Dermis blood vessel endothelial cell (primary cell): ENCODE results near the gene GNB5. TPM values are rescaled to one million over a fixed set of nuclear protein-coding genes. Genes with fewer than 3 reads are reported as not detected.
"Not testable (repeated sequence)": the region's sequence is repeated elsewhere in the genome, so short reads cannot be mapped to it uniquely, and the experiment has no call there.

Experiments
- DNase-seq: peaks from one replicate; pipeline ENCODE4 v3.0.0; 2010
- total RNA-seq: library from RNA; depleted of rRNA; stranded (reverse); fragments of >200 nt; gene quantifications from 2 replicates; pipeline ENCODE4 v1.2.3, GENCODE V29; 2014

The GNB5 gene
- total RNA-seq, 1 donor from 2014 or later: 31.8 TPM

GRCh38 chr15:52165494-52166131, 25.6 kb downstream of the GNB5 start:
- DNase-seq: not testable (repeated sequence)

GRCh38 chr15:52164631-52165265, 26.4 kb downstream of the GNB5 start:
- DNase-seq: no peak

DNA sequence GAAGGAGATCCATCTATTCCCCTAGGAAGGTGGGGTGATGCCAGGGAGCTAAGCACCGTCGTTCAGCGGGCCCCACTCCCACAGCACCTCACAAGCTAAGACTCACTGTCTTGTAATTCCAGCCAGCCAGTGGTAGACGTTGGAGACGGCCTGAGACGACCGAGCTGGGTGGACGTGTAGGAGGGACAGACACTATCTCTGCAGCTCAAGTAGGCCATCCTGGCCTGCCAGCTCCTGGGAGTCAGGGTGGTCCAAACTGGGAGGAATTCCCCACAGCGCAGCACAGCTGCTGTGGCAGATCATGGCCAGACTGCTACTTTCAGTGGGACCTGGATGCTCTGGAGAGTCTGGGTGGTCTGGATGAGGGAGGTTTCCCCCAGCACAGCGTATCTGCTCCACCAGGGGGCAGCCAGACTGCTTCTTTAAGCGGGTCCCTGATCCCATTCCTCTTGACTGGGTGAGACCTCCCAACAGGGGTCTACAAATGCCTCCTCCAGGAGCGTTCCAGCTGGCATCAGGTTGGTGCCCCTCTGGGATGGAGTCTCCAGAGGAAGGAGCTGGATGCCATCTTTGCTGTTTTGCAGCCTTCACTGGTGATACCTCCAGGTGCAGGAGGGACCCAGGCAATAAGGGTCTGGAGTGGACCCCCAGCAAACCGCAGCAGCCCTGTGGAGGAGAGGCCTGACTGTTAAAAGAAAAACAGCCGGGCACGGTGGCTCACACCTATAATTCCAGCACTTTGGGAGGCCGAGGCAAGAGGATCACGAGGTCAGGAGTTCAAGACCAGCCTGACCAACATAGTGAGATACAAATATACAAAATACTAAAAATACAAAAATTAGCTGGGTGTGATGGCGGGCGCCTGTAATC, 27.6 kb downstream of the GNB5 start:
- DNase-seq: peak; percentile 24

DNA sequence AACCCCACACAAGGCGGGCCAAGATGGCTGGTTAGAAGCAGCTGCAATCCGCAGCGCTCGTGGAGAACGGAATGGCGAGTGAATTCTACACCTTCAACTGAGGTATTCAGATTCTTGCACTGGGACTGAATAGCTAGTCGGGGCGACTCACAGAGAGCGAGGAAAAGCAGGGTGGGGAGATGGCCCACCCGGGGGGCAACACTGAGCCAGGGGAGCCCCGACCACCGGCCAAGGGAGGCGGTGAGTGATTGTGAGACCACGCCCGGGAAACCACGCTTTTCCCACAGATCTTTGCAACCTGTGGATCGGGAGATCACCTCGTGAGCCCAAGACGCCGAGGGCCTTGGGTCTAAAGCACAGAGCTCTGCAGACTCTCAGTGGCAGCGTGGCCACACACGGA, 28.3 kb downstream of the GNB5 start:
- no peak for DNase-seq

- DNase-seq: no peak
These were observed 28.9 kb downstream of the GNB5 start for GRCh38 chr15:52162260-52162659.

DNA sequence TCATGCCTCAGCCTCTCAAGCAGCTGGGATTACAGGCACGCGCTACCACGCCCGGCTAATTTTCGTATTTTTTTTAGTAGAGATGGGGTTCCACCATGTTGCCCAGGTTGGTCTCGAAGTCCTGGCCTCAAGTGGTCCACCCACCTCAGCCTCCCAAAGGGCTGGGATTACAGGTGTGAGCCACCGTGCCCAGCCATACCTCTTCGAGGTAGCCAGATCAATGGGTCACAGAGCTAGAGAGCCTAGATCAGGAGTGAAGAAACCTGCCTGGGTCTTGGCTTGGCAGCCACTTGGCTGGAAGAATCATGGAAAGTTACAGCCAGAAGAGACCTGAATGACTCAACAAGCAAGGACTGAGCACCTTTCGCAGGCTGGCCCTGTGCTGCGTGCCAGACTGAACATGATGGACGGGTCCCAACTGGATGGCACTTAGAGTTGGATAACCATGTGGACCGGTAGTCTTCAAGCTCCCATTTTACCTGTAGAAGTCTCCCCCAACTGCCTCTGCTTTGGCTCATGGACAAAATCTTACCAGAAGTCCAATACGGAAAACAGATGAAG, 29.7 kb downstream of the GNB5 start:
- no peak for DNase-seq

DNA sequence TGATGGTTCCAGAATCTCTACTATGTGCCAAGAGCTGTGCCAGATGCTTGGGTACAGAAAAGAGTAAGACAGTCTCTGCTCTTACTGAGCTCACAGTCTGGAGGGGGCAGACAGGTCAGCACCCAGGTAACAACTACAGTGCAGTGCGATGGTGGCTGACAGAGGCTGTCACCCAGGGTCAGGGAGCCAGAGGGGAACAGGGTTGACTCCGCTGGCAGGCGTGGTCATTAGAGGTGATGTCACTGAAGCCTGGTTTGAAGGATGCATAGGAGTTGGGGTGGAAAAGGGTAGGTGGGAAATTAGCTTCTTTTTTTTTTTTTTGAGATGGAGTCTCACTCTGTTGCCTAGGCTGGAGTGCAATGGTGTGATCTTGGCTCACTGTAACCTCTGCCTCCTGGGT, 31.5 kb downstream of the GNB5 start:
- DNase-seq: no peak

- no peak for DNase-seq
These were observed 33.0 kb downstream of the GNB5 start for GRCh38 chr15:52158084-52158765.

GRCh38 chr15:52155878-52156277, 35.3 kb downstream of the GNB5 start:
- no peak for DNase-seq

GRCh38 chr15:52154896-52155865, 36.0 kb downstream of the GNB5 start:
- no peak for DNase-seq

DNA sequence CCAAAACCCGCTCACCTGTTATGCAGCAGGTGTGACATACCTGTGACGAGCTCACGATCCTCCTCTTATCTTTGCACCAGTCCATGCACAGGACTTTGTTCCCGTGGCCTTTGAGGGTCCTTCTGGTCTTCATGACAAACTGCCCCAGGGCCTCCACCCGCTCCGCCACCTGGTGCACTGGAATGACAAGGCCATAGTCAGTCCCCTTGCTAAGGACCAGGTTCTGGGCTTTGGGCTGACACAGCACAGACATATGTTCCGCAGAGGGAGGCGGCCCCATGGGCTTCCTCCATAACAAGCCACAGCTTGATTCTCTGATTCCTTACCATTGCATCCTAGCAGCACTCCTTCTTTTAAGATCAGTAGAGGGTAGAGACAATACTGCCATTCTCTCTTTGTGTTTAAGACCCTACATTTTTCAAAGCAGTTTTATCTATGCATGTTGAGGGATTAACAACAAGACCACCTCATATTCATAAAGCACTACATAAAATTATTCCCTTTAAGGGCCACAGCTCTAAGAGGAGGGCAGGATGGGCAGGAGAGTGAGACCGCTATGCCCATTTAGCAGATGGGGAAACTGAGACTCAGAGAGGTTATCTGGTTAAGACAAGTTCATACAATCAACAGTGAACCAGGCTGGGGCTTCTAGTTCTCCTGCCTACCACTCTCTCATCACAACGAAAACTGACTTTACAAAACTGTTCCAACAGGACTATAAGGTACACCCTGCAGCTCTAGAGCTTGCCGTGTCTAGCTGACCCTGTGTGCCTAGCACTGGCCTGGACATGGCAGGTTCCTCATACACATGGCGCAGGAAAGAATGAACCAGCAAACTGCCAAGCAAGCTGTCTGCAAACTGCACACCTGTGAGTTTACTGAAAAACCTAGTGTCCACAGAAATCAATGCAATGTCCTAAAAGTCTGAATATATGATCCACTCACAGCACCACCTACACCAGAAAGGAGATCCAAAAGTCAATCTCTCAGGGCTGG, 37.0 kb downstream of the GNB5 start:
- no peak for DNase-seq

DNA sequence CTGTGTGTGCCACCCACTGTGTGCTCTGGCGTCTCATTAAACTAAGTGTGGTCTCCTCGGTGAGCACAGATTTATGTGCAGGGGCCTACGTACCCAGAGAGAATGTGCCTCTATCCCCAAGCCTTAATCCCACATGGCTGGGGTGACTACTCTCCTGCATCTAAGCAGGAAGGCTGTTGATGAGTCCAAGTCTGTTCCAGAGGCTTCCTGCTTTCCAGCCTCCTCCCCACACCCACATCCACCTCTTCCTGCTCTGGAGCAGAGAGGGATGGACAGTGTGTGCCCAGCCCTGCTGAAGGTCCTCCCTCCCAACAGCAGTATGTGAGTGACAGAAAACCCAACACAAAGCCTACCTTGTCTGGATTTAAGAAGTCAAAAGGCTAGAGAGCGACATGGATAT, 39.8 kb downstream of the GNB5 start:
- peak; percentile 62 for DNase-seq

DNA sequence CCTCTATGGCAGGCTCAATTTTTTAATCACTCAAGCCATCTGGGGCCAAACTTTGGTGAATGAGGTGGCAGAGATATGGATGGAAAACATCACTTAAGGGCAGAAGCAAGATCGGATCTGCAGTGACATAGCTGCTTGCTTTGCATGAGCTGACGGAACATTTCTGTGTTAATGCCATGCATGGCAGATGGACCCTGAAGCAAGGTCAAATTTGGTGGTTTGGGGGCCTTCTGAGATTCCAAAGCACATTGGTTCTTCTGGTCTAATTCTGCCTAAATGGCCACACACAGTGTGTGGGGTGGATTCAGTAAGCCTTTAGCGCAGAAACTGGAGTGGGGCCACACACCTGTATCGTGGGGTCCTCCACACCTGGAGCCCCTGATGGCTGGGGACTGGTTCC, 40.3 kb downstream of the GNB5 start:
- DNase-seq: no peak

- DNase-seq: no peak
These were observed 41.0 kb downstream of the GNB5 start for GRCh38 chr15:52150043-52150825.

DNA sequence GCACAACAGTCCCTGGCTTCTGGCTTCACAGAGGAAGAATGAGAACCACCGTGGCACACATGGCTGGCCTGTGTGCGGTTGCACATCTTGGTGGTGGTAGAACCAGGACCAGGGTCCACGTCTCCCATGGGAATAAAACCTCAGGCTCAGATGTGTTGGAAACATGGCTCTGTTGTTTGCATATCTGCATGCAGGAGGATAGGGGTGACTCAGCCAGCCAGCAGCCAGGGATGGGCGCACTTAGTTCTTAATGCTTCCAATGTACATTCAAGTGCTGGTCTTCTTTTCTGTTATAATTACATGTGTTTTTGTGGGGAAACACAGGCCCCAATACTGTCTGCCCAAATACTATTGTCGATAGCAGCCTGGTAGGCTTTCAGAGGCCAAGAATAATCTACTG, 42.8 kb downstream of the GNB5 start:
- no peak for DNase-seq

- no peak for DNase-seq
These were observed 44.4 kb downstream of the GNB5 start for GRCh38 chr15:52146776-52147175.

- no peak for DNase-seq
These were observed 44.9 kb downstream of the GNB5 start for GRCh38 chr15:52146261-52146660.

GRCh38 chr15:52144656-52145178, 46.5 kb downstream of the GNB5 start:
- peak; percentile 55 for DNase-seq

DNA sequence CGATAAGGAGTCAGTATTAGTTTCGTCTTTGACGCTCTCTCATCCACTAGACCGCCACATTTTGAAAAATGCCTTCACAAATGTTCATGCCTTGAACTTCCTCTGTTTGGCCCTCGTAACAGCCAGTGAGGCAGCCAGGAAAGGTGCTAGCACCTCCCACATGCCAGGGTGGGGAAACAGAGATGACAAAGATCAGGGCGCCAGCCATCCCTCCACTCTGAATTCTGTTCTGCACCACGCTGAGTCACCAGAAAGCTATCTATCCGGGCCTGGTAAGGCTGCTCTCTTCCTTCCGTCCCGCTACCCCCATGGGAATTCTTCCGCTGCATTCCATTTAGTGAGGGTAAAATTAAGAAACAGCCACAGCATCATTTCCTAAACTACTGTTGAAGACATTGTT, 47.3 kb downstream of the GNB5 start:
- DNase-seq: peak; percentile 76
